Epithelial cell of esophagus (primary cell): ENCODE data around the gene SMG9.
"Not testable (repeated sequence)": the region's sequence is repeated elsewhere in the genome, so short reads cannot be mapped to it uniquely, and the experiment has no call there.

Source experiments
- DNase-seq: peaks from one replicate; pipeline ENCODE4 v3.0.0; 2010; ENCODE audit warnings: low read depth
- H3K4me3 ChIP-seq: 2 replicates; pipeline ENCODE4 v1.5.1; 2011; ENCODE audit warnings: mild to moderate bottlenecking, low read length, control low read depth
- CTCF ChIP-seq: IDR thresholded peaks from 2 replicates; pipeline ENCODE4 v1.5.1; 2011; ENCODE audit warnings: low read depth, mild to moderate bottlenecking, low read length, control low read depth, inconsistent platforms; ENCODE audit not compliant: insufficient read depth; ENCODE audit errors: missing control alignments

The SMG9 gene

GRCh38 chr19:43684326-43684725 lies 70.4 kb downstream of the SMG9 start:
- TF ChIP-seq CTCF = no peak
- no peak overlapping the region for H3K4me3 ChIP-seq
- no peak for DNase-seq

- DNase-seq = no peak
- H3K4me3 ChIP-seq = no peak overlapping the region
- no peak for TF ChIP-seq CTCF
These were observed 70.9 kb downstream of the SMG9 start for GRCh38 chr19:43683905-43684304.

GRCh38 chr19:43682824-43683661 lies 71.7 kb downstream of the SMG9 start:
- no peak for DNase-seq
- no peak for TF ChIP-seq CTCF
- H3K4me3 ChIP-seq = no peak overlapping the region

- H3K4me3 ChIP-seq = not testable (repeated sequence)
These were observed 72.5 kb downstream of the SMG9 start for GRCh38 chr19:43682269-43682668.

GRCh38 chr19:43681821-43682220 lies 72.9 kb downstream of the SMG9 start:
- TF ChIP-seq CTCF = no peak
- no peak overlapping the region for H3K4me3 ChIP-seq
- DNase-seq = no peak

More at GRCh38 chr19:43682269-43682668, 72.5 kb downstream of the SMG9 start:
- DNase-seq = not testable (repeated sequence)

GRCh38 chr19:43678512-43679261 lies 76.1 kb downstream of the SMG9 start:
- no peak overlapping the region for H3K4me3 ChIP-seq
- TF ChIP-seq CTCF = no peak
- peak; percentile 41 for DNase-seq
